GM21447 (cell line): ENCODE measurements around the gene AFAP1.

Source experiments
- ATAC-seq: cut with Tn5 transposase; IDR thresholded peaks from one replicate; pipeline ENCODE4 v1.9.1; 2021; ENCODE audit not compliant: unreplicated experiment

The AFAP1 gene

GRCh38 chr4:7759635-7760034, 180.0 kb downstream of the AFAP1 start:
- no peak for ATAC-seq

GRCh38 chr4:7759216-7759615, 180.4 kb downstream of the AFAP1 start:
- ATAC-seq = no peak

DNA sequence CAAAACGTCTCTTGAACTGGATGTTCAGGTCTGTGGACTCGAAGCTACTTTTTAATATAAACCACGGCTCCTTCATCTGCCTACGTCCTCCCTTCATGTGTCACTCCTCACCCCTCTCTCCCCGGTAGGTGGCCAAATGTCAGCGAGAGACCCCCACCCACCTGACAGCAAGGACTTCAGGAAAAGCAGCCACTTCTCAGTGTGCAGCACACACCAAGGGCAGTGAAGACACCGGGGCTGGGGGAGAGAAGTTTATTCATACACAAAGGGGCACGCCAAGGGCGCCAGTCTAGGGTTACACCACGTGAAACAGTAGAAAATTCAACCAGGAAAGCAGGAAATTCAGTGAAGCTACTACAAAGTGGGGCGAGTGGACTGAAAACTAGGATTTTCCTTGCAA, 181.2 kb downstream of the AFAP1 start:
- no peak for ATAC-seq

DNA sequence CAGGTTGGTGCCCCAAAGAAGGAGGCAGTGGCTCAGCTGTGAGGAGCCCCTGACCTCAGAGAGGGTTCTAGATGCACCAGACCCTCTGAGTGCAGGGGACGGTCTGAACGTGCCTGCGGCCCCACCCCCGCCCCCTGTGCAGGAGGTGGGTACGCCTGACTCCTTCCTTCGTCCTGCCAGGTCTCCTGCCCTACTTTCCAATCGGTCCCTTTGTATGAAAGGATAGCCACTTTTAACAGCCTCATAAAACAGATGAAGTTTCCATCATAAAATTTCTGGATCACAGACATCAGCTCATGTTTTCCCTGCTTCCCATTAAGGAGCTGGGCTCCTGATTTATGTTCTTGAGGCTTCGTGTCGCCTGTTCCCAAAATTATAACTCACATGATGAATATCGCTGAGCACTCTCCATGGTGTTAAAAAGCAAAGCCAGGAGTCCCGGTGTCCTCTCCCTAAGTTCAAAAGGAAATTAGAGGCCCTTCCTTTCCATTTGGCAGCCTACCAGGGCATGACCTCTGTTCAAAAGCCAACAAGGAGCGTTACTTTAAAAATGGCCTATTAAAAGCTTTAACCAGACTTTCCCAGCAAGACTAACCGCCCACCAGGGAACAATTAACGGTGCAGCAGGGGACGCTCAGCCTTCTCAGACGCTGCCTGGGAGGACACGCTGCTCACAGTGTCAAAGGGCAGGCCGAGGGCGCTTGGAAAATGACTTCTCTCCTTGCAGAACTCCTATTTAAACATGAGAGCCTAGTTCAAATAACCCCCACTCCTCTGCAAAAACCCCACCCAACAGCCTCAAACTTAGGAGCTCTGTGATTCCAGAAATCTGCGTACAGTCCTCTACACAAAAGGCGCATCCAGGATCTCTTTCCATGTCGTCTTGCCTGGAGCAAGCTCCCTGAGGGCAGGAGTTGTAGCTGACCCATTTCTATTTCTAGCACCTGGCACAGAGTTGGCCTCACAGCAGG, 181.9 kb downstream of the AFAP1 start:
- ATAC-seq = no peak

DNA sequence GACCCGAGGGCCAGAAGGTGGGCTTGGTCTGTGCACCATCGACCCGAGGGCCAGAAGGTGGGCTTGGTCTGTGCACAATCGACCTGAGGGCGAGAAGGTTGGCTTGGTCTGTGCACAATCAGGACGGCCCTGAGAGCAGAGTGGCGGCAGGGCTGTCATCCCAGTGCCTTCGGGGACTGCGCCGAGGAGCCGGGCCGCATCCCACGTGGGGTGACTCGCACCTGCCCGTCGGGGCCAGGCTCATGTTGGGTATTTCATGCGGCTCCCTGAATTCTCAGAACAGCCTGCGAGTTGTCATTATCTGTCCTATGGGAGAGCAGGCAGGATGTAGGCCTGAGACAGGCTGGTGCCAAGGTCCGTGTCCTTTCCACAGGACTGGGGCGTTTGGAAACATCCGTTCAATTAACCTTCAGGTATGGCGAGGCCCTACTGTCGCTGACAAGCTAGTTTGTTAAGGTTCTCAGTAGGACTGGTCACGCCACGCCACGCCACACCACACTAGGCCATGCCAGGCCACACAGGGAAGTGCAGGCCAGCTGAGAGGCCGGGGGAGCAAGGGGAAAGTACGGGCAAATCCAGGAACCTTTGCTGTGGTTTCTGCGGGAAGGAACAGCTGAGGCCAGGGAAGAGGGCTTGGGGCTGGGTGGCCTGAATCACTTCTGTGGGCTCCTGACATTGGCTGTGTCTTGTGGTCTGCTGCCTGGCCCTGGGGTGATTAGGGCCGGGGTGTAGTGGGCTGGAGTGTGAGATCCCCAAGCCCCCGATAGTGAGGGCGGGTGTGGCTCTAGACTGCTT, 182.9 kb downstream of the AFAP1 start:
- no peak for ATAC-seq

- no peak for ATAC-seq
Measured at GRCh38 chr4:7756071-7756470, 183.6 kb downstream of the AFAP1 start.

DNA sequence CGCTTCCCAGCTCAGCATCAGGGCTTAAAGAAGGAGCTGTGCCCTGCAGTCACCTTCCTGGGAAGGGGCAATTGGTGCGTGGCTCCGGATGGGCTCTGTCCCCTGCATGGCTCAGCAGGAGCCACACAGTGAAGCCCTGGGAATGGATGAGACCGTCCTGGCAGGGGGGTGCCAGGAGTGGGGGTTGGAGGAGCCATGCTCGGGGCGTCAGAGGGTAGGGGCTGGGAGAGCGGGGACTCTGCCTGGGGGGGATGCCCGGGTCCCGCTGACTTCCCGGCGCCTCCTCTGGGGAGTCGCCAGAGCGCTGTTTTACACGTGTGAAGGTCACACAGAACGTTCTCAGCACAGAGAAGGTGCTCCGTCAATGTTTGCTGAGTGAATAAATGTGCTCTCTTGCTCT, 184.1 kb downstream of the AFAP1 start:
- ATAC-seq = no peak

DNA sequence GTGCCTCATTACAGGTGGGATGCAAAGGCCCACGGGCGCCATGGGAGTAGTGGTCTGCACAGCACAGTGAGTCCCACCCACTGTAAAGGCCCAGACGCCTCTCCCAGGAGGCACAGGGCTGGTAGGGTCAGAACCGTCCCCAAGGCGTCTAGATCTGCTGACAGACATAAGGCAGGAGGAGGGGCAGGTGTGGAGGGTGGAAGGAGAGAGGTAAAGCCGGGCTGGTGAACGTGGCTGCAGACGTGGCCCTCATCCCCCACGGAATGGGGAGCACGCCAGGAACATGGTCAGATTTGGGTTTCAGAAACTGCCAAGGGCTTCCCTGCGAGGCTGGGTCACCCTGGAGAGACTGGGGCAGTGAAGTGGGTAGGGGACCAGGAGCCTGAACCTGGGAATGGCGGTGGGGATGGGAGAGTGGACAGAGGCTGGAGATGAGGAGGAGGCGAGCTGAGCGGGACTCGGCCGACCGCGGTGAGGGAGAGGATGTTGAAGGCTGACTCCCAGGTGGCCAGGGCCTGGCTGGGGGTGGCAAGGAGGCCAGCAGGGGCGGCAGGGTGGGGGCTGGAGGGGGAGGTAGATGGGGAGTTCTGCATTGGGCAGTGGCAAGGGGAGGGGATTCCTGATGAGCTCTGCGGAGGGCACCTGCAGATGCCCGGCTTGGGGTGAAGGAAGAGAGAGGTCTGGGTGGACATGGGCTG, 184.9 kb downstream of the AFAP1 start:
- no peak for ATAC-seq

DNA sequence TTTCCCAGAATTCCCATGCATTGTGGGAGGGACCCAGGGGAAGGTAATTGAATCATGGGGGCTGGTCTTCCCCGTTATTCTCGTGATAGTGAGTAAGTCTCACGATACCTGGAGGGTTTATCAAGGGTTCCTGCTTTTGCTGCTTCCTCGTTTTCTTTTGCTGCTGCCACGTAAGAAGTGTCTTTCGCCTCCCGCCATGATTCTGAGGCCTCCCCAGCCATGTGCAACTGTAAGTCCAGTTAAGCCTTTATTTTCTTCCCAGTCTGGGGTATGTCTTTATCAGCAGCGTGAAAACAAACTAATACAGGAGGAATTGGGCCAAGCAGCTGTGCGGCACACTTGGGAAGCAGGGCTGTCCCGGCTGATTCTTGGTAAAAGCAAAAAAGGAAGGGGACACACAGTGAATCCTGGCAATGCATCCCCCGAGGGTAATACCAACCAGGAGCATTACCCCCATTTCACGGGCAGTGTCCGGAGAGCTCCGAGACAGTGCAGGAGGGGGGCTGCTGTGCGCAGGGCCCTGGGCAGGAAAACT, 185.7 kb downstream of the AFAP1 start:
- no peak for ATAC-seq

- ATAC-seq = no peak
Measured at GRCh38 chr4:7753271-7753670, 186.4 kb downstream of the AFAP1 start.

- no peak for ATAC-seq
Measured at GRCh38 chr4:7752649-7753048, 187.0 kb downstream of the AFAP1 start.

- no peak for ATAC-seq
Measured at GRCh38 chr4:7750972-7751371, 188.7 kb downstream of the AFAP1 start.

- ATAC-seq = no peak
Measured at GRCh38 chr4:7750523-7750922, 189.1 kb downstream of the AFAP1 start.

DNA sequence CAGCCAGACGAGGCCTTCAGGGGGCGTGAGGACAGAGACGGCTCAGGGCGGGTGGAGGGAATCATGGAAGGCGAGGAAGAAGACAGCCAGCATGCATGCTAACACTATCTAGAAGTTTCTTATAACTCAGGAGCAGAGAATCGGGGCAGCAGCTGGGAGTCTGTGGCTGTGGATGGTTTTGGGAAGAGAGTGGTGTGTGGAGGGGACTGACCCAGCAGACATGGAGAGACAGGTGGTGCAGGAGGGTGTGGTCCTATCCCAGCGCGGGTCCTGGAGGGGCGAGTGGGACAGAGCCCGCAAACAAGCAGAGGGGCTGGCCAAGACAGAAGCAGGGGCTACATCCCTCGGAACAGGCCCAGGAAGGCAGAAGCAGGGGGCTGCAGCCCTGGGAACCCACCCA, 192.1 kb downstream of the AFAP1 start:
- ATAC-seq = no peak

DNA sequence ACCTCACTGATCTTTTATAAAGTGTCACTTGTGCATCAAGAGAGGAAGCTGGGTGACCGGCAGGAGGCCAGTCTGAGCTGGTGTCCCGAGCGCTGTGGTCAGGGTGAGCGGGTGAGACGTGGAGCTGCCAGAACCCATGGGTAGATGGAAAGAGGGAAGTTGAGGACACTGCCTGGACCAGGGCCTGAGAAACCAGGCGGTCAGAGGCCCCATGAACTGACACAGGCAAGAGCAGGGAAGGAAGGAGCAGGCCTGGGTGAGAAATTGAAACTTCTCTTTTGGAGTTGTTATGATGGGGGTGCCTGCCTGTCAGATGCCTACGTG, 192.6 kb downstream of the AFAP1 start:
- ATAC-seq = no peak

DNA sequence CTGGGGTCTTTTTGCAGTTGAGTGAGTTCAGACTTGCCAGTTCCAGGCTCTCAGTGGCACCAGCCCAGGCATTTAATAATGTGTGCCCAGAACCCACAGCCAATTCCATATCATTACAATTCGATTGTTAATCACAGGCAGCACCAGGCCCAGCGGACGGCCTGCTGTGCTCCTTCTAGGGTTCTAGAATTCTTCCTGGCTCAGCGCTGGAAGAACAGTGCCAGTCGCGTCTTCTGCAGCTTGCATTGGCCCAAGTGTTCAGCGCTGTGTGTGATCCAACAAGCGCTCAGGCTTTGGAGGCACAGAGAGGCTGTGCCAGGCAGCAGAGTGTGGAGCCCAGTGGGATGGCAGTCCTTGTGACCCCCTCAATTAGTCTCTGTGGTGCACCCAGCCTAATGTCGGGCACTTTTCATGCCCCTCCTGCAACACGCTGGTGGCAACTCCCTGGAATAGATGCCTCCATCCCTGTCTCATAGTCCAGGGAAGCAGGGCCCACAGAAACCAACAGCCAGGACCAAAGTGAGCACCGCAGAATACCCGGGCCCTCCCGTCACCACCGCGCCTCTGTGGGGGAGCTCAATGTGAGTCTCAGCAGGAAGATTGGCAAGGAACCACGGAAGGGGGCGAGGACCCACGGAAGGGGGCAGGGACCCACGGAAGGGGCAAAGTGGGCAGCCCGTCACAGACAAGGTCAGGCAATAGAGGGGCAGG, 193.2 kb downstream of the AFAP1 start:
- ATAC-seq = no peak

GRCh38 chr4:7745301-7745885, 194.3 kb downstream of the AFAP1 start:
- no peak for ATAC-seq

DNA sequence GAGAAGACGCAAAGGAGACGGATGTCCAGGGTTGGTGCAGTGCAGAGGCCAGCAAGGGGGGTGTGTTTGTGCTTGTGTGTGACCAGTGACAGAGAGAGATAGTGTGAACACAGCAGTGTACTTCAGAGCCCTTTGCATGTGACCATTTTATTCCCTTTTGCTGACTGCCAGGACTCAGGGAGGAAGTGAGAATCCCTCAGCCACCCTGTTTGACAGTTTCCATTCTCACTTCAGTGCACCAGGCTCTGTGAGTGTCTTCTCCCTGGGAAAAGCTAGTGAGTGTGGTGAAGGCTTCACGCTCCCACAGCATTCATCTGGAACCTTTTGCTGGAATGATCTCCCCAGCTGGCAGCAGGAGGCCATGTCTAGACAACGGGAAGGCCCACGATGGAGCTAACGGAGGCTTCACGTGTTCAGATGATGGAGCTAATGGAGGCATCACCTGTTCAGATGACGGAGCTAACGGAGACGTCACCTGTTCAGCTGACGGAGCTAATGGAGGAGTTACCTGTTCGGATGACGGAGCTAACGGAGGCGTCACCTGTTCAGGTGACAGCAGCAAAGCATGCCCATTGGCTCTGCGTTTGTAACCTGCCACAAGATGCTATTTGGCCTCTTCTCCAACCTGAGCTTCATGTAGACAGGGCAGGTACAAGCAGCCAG, 195.4 kb downstream of the AFAP1 start:
- ATAC-seq = no peak

GRCh38 chr4:7742807-7743280, 196.8 kb downstream of the AFAP1 start:
- no peak for ATAC-seq
